Mucosa of descending colon (tissue), 3 donors: ENCODE data around the gene TBL1XR1. TPM values are rescaled to one million over a fixed set of nuclear protein-coding genes. Genes with fewer than 3 reads are reported as not detected.

Source experiments
- ATAC-seq: fragments of 200-7000 bp; cut with Tn5 transposase; one replicate; pipeline ENCODE4 v1.9.1; 2020; ENCODE audit warnings: mild to moderate bottlenecking, moderate library complexity
- DNase-seq, 3 donors: peaks; one replicate each; pipeline ENCODE4 v3.0.0-alpha.2; 2020
- H3K36me3 ChIP-seq: fragments of 200-600 bp; one replicate; pipeline ENCODE4 v1.8.0; 2021; ENCODE audit warnings: low read depth, mild to moderate bottlenecking
- H3K4me1 ChIP-seq: fragments of 200-600 bp; one replicate; pipeline ENCODE4 v1.8.0; 2021; ENCODE audit warnings: low read depth, mild to moderate bottlenecking
- H3K4me3 ChIP-seq: fragments of 200-600 bp; one replicate; pipeline ENCODE4 v1.8.0; 2021; ENCODE audit warnings: mild to moderate bottlenecking
- H3K9me3 ChIP-seq: fragments of 200-600 bp; one replicate; pipeline ENCODE4 v1.8.0; 2021; ENCODE audit warnings: mild to moderate bottlenecking
- CTCF ChIP-seq: fragments of 200-600 bp; IDR thresholded peaks from one replicate; pipeline ENCODE4 v1.8.0; 2022; ENCODE audit warnings: antibody characterized with exemption, mild to moderate bottlenecking
- intact Hi-C, 2 donors: fragments of 100-400 bp; cut with DNase I in 1 of 2; cut with micrococcal nuclease in 1 of 2; formaldehyde crosslinking; loops; one replicate each; pipeline versions ENCODE4 v1.11.0 to v1.11.1; 2022; cut with DNase I, micrococcal nuclease
- long read RNA-seq, 2 donors: library from polyadenylated mRNA; unstranded; transcript quantifications; one replicate each; pipeline ENCODE4 v2.0.0, GENCODE V29; 2019 to 2021
- total RNA-seq, 3 donors: library from RNA; stranded (reverse); fragmentation: NEBNext Ultra II Directional in 2 of 3; extraction: Animal tissue kit (Norgen Biotek cat#: 25700) in 2 of 3; gene quantifications; one replicate each; pipeline versions ENCODE4 v1.2.1 to v1.2.4, GENCODE V29; 2021 to 2023
- donor health status: DM: no; HTN: no; CAD: no; lungs with moderate emphysema.
- donor health status: DM: no; HTN: no; CAD: no.
- donor health status: DM: no; HTN: yes; CAD: no.

TBL1XR1 gene
- total RNA-seq = 100 to 1,000 TPM; 175 to 200 (median 178) TPM
- long read RNA-seq, donor 1, full-length matches to known transcripts = 12 of 34 reads
- long read RNA-seq, donor 1, partial matches to known transcripts = 7 of 34 reads
- long read RNA-seq, donor 1, other reads (novel, unspliced or antisense) = 15 of 34 reads
- long read RNA-seq, donor 2, full-length matches to known transcripts = 1 of 16 reads
- long read RNA-seq, donor 2, partial matches to known transcripts = 9 of 16 reads
- long read RNA-seq, donor 2, other reads (novel, unspliced or antisense) = 6 of 16 reads

GRCh38 chr3:177197041-177197726 lies at the start of gene TBL1XR1:
TSS of gene TBL1XR1 (minus strand) at chr3:177197482. CDS start at chr3:177064977, 132,505 bp downstream.
- intact Hi-C loops = loop anchor here (2.0 to 10.0 kb wide), 5 partner anchors 132 to 1188 kb away; no protein-coding TSS in a partner anchor
- Histone ChIP-seq H3K4me3 (peak within 1 kb of the TSS; percentile 63), H3K9me3 (no peaks in the 10 kb centered on the region), H3K4me1 (peaks cover 20% of the 10 kb centered on the region), H3K36me3 (no peaks in the 10 kb centered on the region)
- TF ChIP-seq CTCF = no peak
- peak; percentile 94 to 95 (median 94) for DNase-seq
- peak; percentile 81 for ATAC-seq

GRCh38 chr3:177245250-177245649 lies 48.0 kb upstream of the TBL1XR1 start:
- H3K4me3 ChIP-seq = no peak overlapping the region
- H3K36me3 ChIP-seq = no peaks in the 10 kb centered on the region
- TF ChIP-seq CTCF = no peak
- intact Hi-C loops = no loop called here
- DNase-seq = no peak
- H3K4me1 ChIP-seq = peaks cover 6% of the 10 kb centered on the region
- peak; percentile 81 for ATAC-seq
- no peaks in the 10 kb centered on the region for H3K9me3 ChIP-seq

- ATAC-seq = no peak
- TF ChIP-seq CTCF = no peak
- Histone ChIP-seq H3K4me1 (no peaks in the 10 kb centered on the region), H3K36me3 (no peaks in the 10 kb centered on the region), H3K4me3 (no peak overlapping the region), H3K9me3 (no peaks in the 10 kb centered on the region)
- DNase-seq = no peak
- intact Hi-C loops = no loop called here
These were observed 47.3 kb upstream of the TBL1XR1 start for GRCh38 chr3:177244606-177245005.

GRCh38 chr3:177238686-177239216 lies 41.5 kb upstream of the TBL1XR1 start:
- ATAC-seq (peak; percentile 82), DNase-seq (no peak)
- H3K4me1 ChIP-seq = no peaks in the 10 kb centered on the region
- no peaks in the 10 kb centered on the region for H3K36me3 ChIP-seq
- TF ChIP-seq CTCF = no peak
- no peak overlapping the region for H3K4me3 ChIP-seq
- H3K9me3 ChIP-seq = no peaks in the 10 kb centered on the region
- intact Hi-C loops = no loop called here

- peak; percentile 86 for ATAC-seq
- peak in 1 of 3 donors; percentile 78 for DNase-seq
- intact Hi-C loops = no loop called here
- no peak overlapping the region for H3K4me3 ChIP-seq
- no peaks in the 10 kb centered on the region for H3K9me3 ChIP-seq
- no peaks in the 10 kb centered on the region for H3K36me3 ChIP-seq
- H3K4me1 ChIP-seq = no peaks in the 10 kb centered on the region
- no peak for TF ChIP-seq CTCF
These were observed 39.9 kb upstream of the TBL1XR1 start for GRCh38 chr3:177237206-177237605.
